H1 (cell line): ENCODE measurements around the gene HHAT. TPM values are rescaled to one million over a fixed set of nuclear protein-coding genes. Genes with fewer than 3 reads are reported as not detected.

Experiments
- CTCF ChIA-PET: fragments of 300-600 bp; sonication (Branson Sonifier 250); formaldehyde crosslinking; loops from one replicate; lab custom pipeline; 2021; ENCODE audit not compliant: partially characterized antibody; lab: Charles Lee
- POLR2A ChIA-PET: fragments of 300-600 bp; sonication (Branson Sonifier 250); formaldehyde crosslinking; loops from one replicate; lab custom pipeline; 2021; ENCODE audit warnings: inconsistent platforms; ENCODE audit not compliant: partially characterized antibody; lab: Charles Lee
- DNase-seq, 2 experiments: peaks; one replicate each; pipeline versions ENCODE4 v3.0.0 to v3.0.0-alpha.2; 2010 to 2022; ENCODE audit warnings: low spot score in 2 of 2, low read depth in 1 of 2, mixed read lengths in 1 of 2
- FAIRE-seq: peaks from 2 replicates; lab custom pipeline; 2011; peaks lifted over from hg19 to GRCh38; lab: Jason Lieb, UNC
- H2AFZ ChIP-seq: 2 replicates; pipeline ENCODE4 v1.8.1; 2012; ENCODE audit warnings: low read length, inconsistent platforms
- H2AK5ac ChIP-seq: 2 replicates; pipeline ENCODE4 v1.6.1; 2013; ENCODE audit warnings: low read depth, low read length
- H2BK120ac ChIP-seq: replicated peaks from 2 replicates; pipeline ENCODE3; 2013; ENCODE audit warnings: low read depth, low read length, inconsistent platforms
- H2BK12ac ChIP-seq: 2 replicates; pipeline ENCODE4 v1.6.1; 2013; ENCODE audit warnings: low read depth, low read length
- H2BK15ac ChIP-seq: 2 replicates; pipeline ENCODE4 v1.6.1; 2013; ENCODE audit warnings: low read length
- H2BK20ac ChIP-seq: 2 replicates; pipeline ENCODE4 v1.6.1; 2013; ENCODE audit warnings: low read length
- H2BK5ac ChIP-seq: 2 replicates; pipeline ENCODE4 v1.6.1; 2013; ENCODE audit warnings: low read depth, low read length
- H3K14ac ChIP-seq: 2 replicates; pipeline ENCODE4 v1.6.1; 2013; ENCODE audit warnings: inconsistent platforms; ENCODE audit not compliant: insufficient read length
- H3K18ac ChIP-seq: 2 replicates; pipeline ENCODE4 v1.6.1; 2013; ENCODE audit warnings: low read length; ENCODE audit errors: extremely low read depth
- H3K23ac ChIP-seq: 2 replicates; pipeline ENCODE4 v1.6.1; 2013; ENCODE audit warnings: inconsistent platforms; ENCODE audit not compliant: insufficient read length
- H3K23me2 ChIP-seq: 2 replicates; pipeline ENCODE4 v1.6.1; 2013; ENCODE audit warnings: low read depth, low read length
- H3K27ac ChIP-seq: 2 replicates; pipeline ENCODE4 v1.6.1; 2011; ENCODE audit warnings: low read depth, low read length, inconsistent platforms
- H3K27me3 ChIP-seq, 4 experiments: replicated peaks in 1 of 4; 1 replicate in 1 of 4; 2 replicates in 3 of 4; pipeline versions ENCODE4 v1.6.1 to v1.8.1; 2011 to 2013; ENCODE audit warnings: low read length in 3 of 4, mild to moderate bottlenecking in 3 of 4, inconsistent platforms in 2 of 4, mixed read lengths in 2 of 4, moderate library complexity in 1 of 4; ENCODE audit not compliant: control insufficient read depth in 3 of 4, insufficient read depth in 3 of 4; ENCODE audit errors: extremely low read depth in 1 of 4
- H3K36me3 ChIP-seq, 4 experiments: 2 replicates each; pipeline versions ENCODE4 v1.6.1 to v1.8.1; 2011 to 2013; ENCODE audit warnings: mild to moderate bottlenecking in 4 of 4, low read length in 3 of 4, moderate library complexity in 2 of 4, control low read depth in 1 of 4, inconsistent platforms in 1 of 4; ENCODE audit not compliant: insufficient read depth in 4 of 4, control insufficient read depth in 2 of 4
- H3K4ac ChIP-seq: replicated peaks from 2 replicates; pipeline ENCODE3; 2013; ENCODE audit warnings: low read length, low read depth, mixed read lengths, inconsistent platforms; ENCODE audit not compliant: insufficient read length
- H3K4me1 ChIP-seq, 4 experiments: replicated peaks in 1 of 4; 1 replicate in 1 of 4; 2 replicates in 3 of 4; pipeline versions ENCODE4 v1.6.1 to v1.8.1; 2011 to 2013; ENCODE audit warnings: low read length in 3 of 4, inconsistent platforms in 2 of 4, mixed read lengths in 1 of 4; ENCODE audit not compliant: insufficient read depth in 4 of 4, control insufficient read depth in 3 of 4
- H3K4me2 ChIP-seq, 2 experiments: 2 replicates each; pipeline versions ENCODE4 v1.6.1 to v1.8.1; 2011 to 2013; ENCODE audit warnings: low read depth in 2 of 2, low read length in 2 of 2, control low read depth in 1 of 2, inconsistent platforms in 1 of 2, mild to moderate bottlenecking in 1 of 2; ENCODE audit not compliant: insufficient read depth in 1 of 2
- H3K4me3 ChIP-seq, 4 experiments: fragments of 200-600, 300-600 bp in 1 of 4; sonication (generic), shearing (Covaris generic), sonication (Bioruptor Twin) in 1 of 4; 2 replicates each; pipeline versions ENCODE4 v1.5.1 to v1.8.1; 2011 to 2016; ENCODE audit warnings: low read length in 4 of 4, low read depth in 3 of 4, control low read depth in 2 of 4, inconsistent platforms in 2 of 4, mild to moderate bottlenecking in 2 of 4, mixed read lengths in 1 of 4, moderate library complexity in 1 of 4; ENCODE audit not compliant: insufficient read depth in 2 of 4; ENCODE audit errors: extremely low read depth in 1 of 4
- H3K56ac ChIP-seq: replicated peaks from 2 replicates; pipeline ENCODE3; 2013; ENCODE audit warnings: low read depth, mild to moderate bottlenecking, mixed read lengths, low read length, inconsistent platforms; ENCODE audit not compliant: insufficient read length
- H3K79me1 ChIP-seq: 2 replicates; pipeline ENCODE4 v1.6.1; 2013; ENCODE audit warnings: low read depth, low read length, control low read depth
- H3K79me2 ChIP-seq, 2 experiments: 2 replicates each; pipeline versions ENCODE4 v1.6.1 to v1.8.1; 2012 to 2013; ENCODE audit warnings: low read length in 2 of 2, mild to moderate bottlenecking in 2 of 2, inconsistent platforms in 1 of 2; ENCODE audit not compliant: insufficient read depth in 2 of 2, control insufficient read depth in 1 of 2
- H3K9ac ChIP-seq, 4 experiments: replicated peaks in 1 of 4; 1 replicate in 1 of 4; 2 replicates in 3 of 4; pipeline versions ENCODE4 v1.6.1 to v1.8.1; 2011 to 2013; ENCODE audit warnings: low read depth in 3 of 4, low read length in 3 of 4, control low read depth in 2 of 4, mild to moderate bottlenecking in 2 of 4, moderate library complexity in 2 of 4, inconsistent platforms in 1 of 4; ENCODE audit errors: extremely low read depth in 1 of 4
- H3K9me3 ChIP-seq, 2 experiments: 2 replicates each; pipeline versions ENCODE4 v1.6.1 to v1.8.1; 2012 to 2013; ENCODE audit warnings: mild to moderate bottlenecking in 2 of 2, moderate library complexity in 2 of 2, control low read depth in 1 of 2, inconsistent platforms in 1 of 2, low read depth in 1 of 2, low read length in 1 of 2, mixed read lengths in 1 of 2; ENCODE audit not compliant: insufficient read depth in 2 of 2
- H4K20me1 ChIP-seq, 2 experiments: replicated peaks in 1 of 2; 2 replicates each; pipeline versions ENCODE3 to v1.8.1; 2011 to 2013; ENCODE audit warnings: inconsistent platforms in 2 of 2, low read length in 2 of 2, mild to moderate bottlenecking in 1 of 2; ENCODE audit not compliant: insufficient read depth in 2 of 2, control insufficient read depth in 1 of 2
- H4K5ac ChIP-seq: 2 replicates; pipeline ENCODE4 v1.6.1; 2013; ENCODE audit warnings: low read length, low read depth, mixed read lengths, inconsistent platforms; ENCODE audit not compliant: insufficient read length
- H4K8ac ChIP-seq: 2 replicates; pipeline ENCODE4 v1.8.0; 2013; ENCODE audit warnings: mild to moderate bottlenecking, moderate library complexity, low read length, inconsistent platforms; ENCODE audit not compliant: insufficient read depth; ENCODE audit errors: extremely low read depth
- H4K91ac ChIP-seq: replicated peaks from 2 replicates; pipeline ENCODE3; 2013; ENCODE audit warnings: low read length, mixed read lengths, inconsistent platforms; ENCODE audit not compliant: insufficient read length
- ATF3 ChIP-seq: IDR thresholded peaks from 2 replicates; pipeline ENCODE4 v1.6.1; 2011; ENCODE audit warnings: low read depth, mild to moderate bottlenecking, low read length; ENCODE audit not compliant: insufficient read depth
- EP300 ChIP-seq, 2 experiments: IDR thresholded peaks; 1 replicate in 1 of 2; 2 replicates in 1 of 2; pipeline ENCODE4 v1.6.1; 2011 to 2012; ENCODE audit warnings: low read depth in 2 of 2, low read length in 2 of 2, mild to moderate bottlenecking in 2 of 2, borderline replicate concordance in 1 of 2, inconsistent platforms in 1 of 2, moderate library complexity in 1 of 2
- EZH2 ChIP-seq: fragments of 200-600 bp; sonication (generic); IDR thresholded peaks from 2 replicates; pipeline ENCODE4 v1.7.1; 2012; ENCODE audit warnings: low read depth, mild to moderate bottlenecking, moderate library complexity, low read length, inconsistent platforms; ENCODE audit not compliant: severe bottlenecking
- FOSL1 ChIP-seq: IDR thresholded peaks from 2 replicates; pipeline ENCODE4 v1.6.1; 2011; ENCODE audit warnings: mild to moderate bottlenecking, low read depth, low read length, moderate library complexity; ENCODE audit not compliant: insufficient read depth
- JUN ChIP-seq: IDR thresholded peaks from 2 replicates; pipeline ENCODE4 v1.6.1; 2011; ENCODE audit warnings: low read depth, mild to moderate bottlenecking, improper control_type of control experiment, low read length
- KDM5A ChIP-seq: fragments of 200-600 bp; IDR thresholded peaks from 2 replicates; pipeline ENCODE4 v1.7.1; 2012; ENCODE audit warnings: mild to moderate bottlenecking, low read length, inconsistent platforms, mixed read lengths
- POLR2A ChIP-seq, 2 experiments: IDR thresholded peaks; 1 replicate in 1 of 2; 2 replicates in 1 of 2; pipeline ENCODE4 v1.6.1; 2011; ENCODE audit warnings: low read depth in 2 of 2, low read length in 2 of 2, mild to moderate bottlenecking in 2 of 2; ENCODE audit errors: control extremely low read depth in 1 of 2
- RAD21 ChIP-seq, 2 experiments: IDR thresholded peaks in 1 of 2; conservative IDR thresholded peaks in 1 of 2; 2 replicates each; pipeline ENCODE4 v1.6.1; 2011; ENCODE audit warnings: low read depth in 2 of 2, low read length in 2 of 2, improper control_type of control experiment in 1 of 2, inconsistent platforms in 1 of 2, mild to moderate bottlenecking in 1 of 2, moderate library complexity in 1 of 2
- SIRT6 ChIP-seq: IDR thresholded peaks from one replicate; pipeline ENCODE4 v1.7.1; 2012; ENCODE audit warnings: low read length, inconsistent platforms
- TAF7 ChIP-seq: optimal IDR thresholded peaks from 2 replicates; pipeline ENCODE3; 2011; ENCODE audit warnings: low read depth, mild to moderate bottlenecking, inconsistent platforms, low read length, moderate library complexity, borderline replicate concordance
- TBP ChIP-seq: IDR thresholded peaks from 2 replicates; pipeline ENCODE4 v1.6.1; 2011; ENCODE audit warnings: low read depth, low read length, improper control_type of control experiment
- WGBS, 2 experiments: shearing (Covaris generic) in 1 of 2; methylation state at CpG; one replicate each; pipeline versions ENCODE4 v1.1.6 to v1.1.7; 2013 to 2015; ENCODE audit warnings: low lambda C conversion rate in 2 of 2, mixed read lengths in 2 of 2, inconsistent platforms in 1 of 2, low coverage in 1 of 2, missing lambda C conversion rate in 1 of 2; ENCODE audit not compliant: insufficient replicate concordance in 2 of 2, insufficient coverage in 1 of 2, insufficient read length in 1 of 2; ENCODE audit errors: extremely low coverage in 1 of 2, missing lambda C conversion rate in 1 of 2; 5-methylcytosine and 5-hydroxymethylcytosine counted together
- polyA plus RNA-seq, 7 experiments: library from polyadenylated mRNA; depleted of rRNA in 3 of 7; stranded (reverse) in 5 of 7; unstranded in 2 of 7; fragments of >200 nt in 5 of 7; fragments of 200-250 nt in 2 of 7; gene quantifications; 1 replicate in 5 of 7; 2 replicates in 1 of 7; 4 replicates in 1 of 7; pipeline versions ENCODE4 v1.2.1 to v1.2.3, GENCODE V29; 2011 to 2013; ENCODE audit warnings: missing spikeins in 2 of 7, mixed read lengths in 2 of 7
- total RNA-seq: library from RNA; stranded (reverse); fragmentation: NEBNext Ultra II Directional; extraction: Animal tissue kit (Norgen Biotek cat#: 25700); gene quantifications from 2 replicates; pipeline ENCODE4 v1.2.1, GENCODE V29; 2021

The HHAT gene
- total and polyA plus RNA-seq, 2 of the 8 experiments (the other 6 are each of a cell fraction or from before 2014, with no cell fraction given), result 0.15 to 0.51 TPM

DNA sequence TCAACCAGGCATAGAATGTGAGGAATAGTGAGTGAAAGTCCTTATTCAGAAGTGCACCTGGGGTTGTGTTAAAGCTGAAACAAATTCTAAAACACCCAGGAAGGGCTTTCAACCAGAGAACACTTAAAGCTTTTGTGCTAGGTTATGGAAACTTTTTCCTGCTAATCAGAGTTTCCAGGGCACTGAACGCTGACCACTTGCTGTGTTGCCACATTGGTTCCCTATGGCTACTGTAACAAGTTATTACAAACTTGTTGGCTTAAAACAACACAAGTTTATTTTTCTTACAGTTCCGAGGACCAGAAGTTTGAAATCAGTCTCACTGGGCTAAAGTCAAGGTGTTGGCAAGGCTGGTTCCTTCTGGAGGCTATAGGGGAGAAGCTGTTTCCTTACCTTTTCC lies 300.6 kb downstream of the HHAT start:
- ChIA-PET CTCF (interaction anchor here (1.0 kb wide), 1 partner anchor 24 kb away, joined by 3 read pairs; no protein-coding TSS in a partner anchor), POLR2A (no interaction called here)
- Histone ChIP-seq H3K23ac (no peak overlapping the region), H3K4me1 (no peaks in the 10 kb centered on the region), H3K18ac (no peak overlapping the region), H2BK5ac (no peak overlapping the region), H3K36me3 (no peaks in the 10 kb centered on the region), H4K5ac (no peak overlapping the region), H3K79me1 (no peaks in the 10 kb centered on the region), H3K4me3 (no peak overlapping the region), H3K23me2 (no peaks in the 10 kb centered on the region), H2AK5ac (no peak overlapping the region), H3K4me2 (no peak overlapping the region), H3K14ac (no peak overlapping the region), H3K9me3 (no peaks in the 10 kb centered on the region), H3K27ac (no peak overlapping the region), H2BK120ac (no peak overlapping the region), H4K8ac (no peak overlapping the region), H3K4ac (no peak overlapping the region), H2BK15ac (no peak overlapping the region), H3K9ac (no peak overlapping the region), H2AFZ (no peak overlapping the region), H4K91ac (no peak overlapping the region), H3K56ac (no peak overlapping the region), H3K79me2 (no peaks in the 10 kb centered on the region), H2BK12ac (no peak overlapping the region), H4K20me1 (no peaks in the 10 kb centered on the region), H2BK20ac (no peak overlapping the region), H3K27me3 (no peaks in the 10 kb centered on the region)
- WGBS, 2 experiments, result 90% methylated on average over 2 of the region's 2 CpGs; no CpG with 5 or more reads in 1 of the 2 experiments
- no peak for FAIRE-seq
- DNase-seq, result no peak
- TF ChIP-seq RAD21 (IDR thresholded peaks at IDR 0.05 in 1 of 2, conservative IDR thresholded peaks at IDR 0.05 in 1 of 2; ENCODE audit: low read depth in 2 of 2, low read length in 2 of 2) (no peak), JUN (no peak), SIRT6 (no peak), EP300 (IDR thresholded peaks at IDR 0.05; ENCODE audit: borderline replicate concordance in 1 of 2, low read depth in 2 of 2, low read length in 2 of 2) (no peak), POLR2A (IDR thresholded peaks at IDR 0.05; ENCODE audit: control extremely low read depth in 1 of 2, low read depth in 2 of 2, low read length in 2 of 2) (no peak), TBP (no peak), ATF3 (no peak), TAF7 (no peak), KDM5A (no peak), FOSL1 (no peak), EZH2 (no peak)
